Ascending aorta (tissue), 2 donors: ENCODE measurements around the gene ADGRA1. TPM values are rescaled to one million over a fixed set of nuclear protein-coding genes. Genes with fewer than 3 reads are reported as not detected.
"Not testable (repeated sequence)": the region's sequence is repeated elsewhere in the genome, so short reads cannot be mapped to it uniquely, and the experiment has no call there.

Experiments
- DNase-seq, 2 donors: peaks; one replicate each; pipeline ENCODE4 v3.0.0-alpha.2; 2019; ENCODE audit warnings: low spot score in 2 of 2
- H3K27ac ChIP-seq, 2 donors: fragments of 200-600 bp; sonication (generic); one replicate each; pipeline ENCODE4 v1.5.1; 2016 to 2017; ENCODE audit warnings: mild to moderate bottlenecking in 1 of 2
- H3K27me3 ChIP-seq: fragments of 200-600 bp; sonication (generic); one replicate; pipeline ENCODE4 v1.5.1; 2017
- H3K36me3 ChIP-seq, 2 donors: fragments of 200-600 bp; sonication (generic); one replicate each; pipeline ENCODE4 v1.5.1; 2016
- H3K4me1 ChIP-seq, 2 donors: fragments of 200-600 bp; sonication (generic); one replicate each; pipeline ENCODE4 v1.5.1; 2016 to 2017; ENCODE audit warnings: mild to moderate bottlenecking in 1 of 2
- H3K4me3 ChIP-seq, 2 donors: fragments of 200-600 bp; sonication (generic); one replicate each; pipeline ENCODE4 v1.5.1; 2016 to 2017; ENCODE audit warnings: mild to moderate bottlenecking in 1 of 2
- H3K9me3 ChIP-seq, 2 donors: fragments of 200-600 bp; sonication (generic); one replicate each; pipeline ENCODE4 v1.5.1; 2016
- CTCF ChIP-seq, 3 experiments: fragments of 200-600 bp in 2 of 3; fragments of 450-650 bp in 1 of 3; sonication (generic) in 2 of 3; IDR thresholded peaks; one replicate each; pipeline ENCODE4 v1.5.1; 2016 to 2019; ENCODE audit warnings: antibody characterized with exemption in 3 of 3, mild to moderate bottlenecking in 1 of 3, moderate library complexity in 1 of 3
- intact Hi-C: fragments of 100-400 bp; cut with DNase I; formaldehyde crosslinking; loops from one replicate; pipeline ENCODE4 v1.15.1; 2023
- total RNA-seq: library from RNA; depleted of rRNA; stranded (reverse); fragments of >200 nt; gene quantifications from one replicate; pipeline ENCODE4 v1.1.0, GENCODE V29; 2016

ADGRA1 gene
- total RNA-seq, 1 donor from 2014 or later, result not detected

GRCh38 chr10:133143546-133143945 lies 55.8 kb downstream of the ADGRA1 start:
- intact Hi-C loops, result no loop called here
- TF ChIP-seq CTCF (IDR thresholded peaks at IDR 0.05), result no peak
- no peak for DNase-seq

GRCh38 chr10:133144771-133145170 lies 57.0 kb downstream of the ADGRA1 start:
- no peak for DNase-seq
- H3K27ac ChIP-seq, result no peak overlapping the region
- no peaks in the 10 kb centered on the region for H3K27me3 ChIP-seq
- H3K4me1 ChIP-seq, result no peaks in the 10 kb centered on the region
- TF ChIP-seq CTCF (IDR thresholded peaks at IDR 0.05), result no peak
- peaks cover 0 to 16% of the 10 kb centered on the region in 2 donors for H3K9me3 ChIP-seq
- no peak overlapping the region for H3K4me3 ChIP-seq
- intact Hi-C loops, result no loop called here
- H3K36me3 ChIP-seq, result no peaks in the 10 kb centered on the region

More at GRCh38 chr10:133143546-133143945, 55.8 kb downstream of the ADGRA1 start:
- H3K27ac ChIP-seq, result no peak overlapping the region
- H3K27me3 ChIP-seq, result no peaks in the 10 kb centered on the region
- no peaks in the 10 kb centered on the region for H3K4me1 ChIP-seq
- H3K4me3 ChIP-seq, result no peak overlapping the region
- H3K36me3 ChIP-seq, result no peaks in the 10 kb centered on the region
- H3K9me3 ChIP-seq, result peaks cover 0 to 15% of the 10 kb centered on the region in 2 donors

GRCh38 chr10:133150226-133150625 lies 62.5 kb downstream of the ADGRA1 start:
- H3K27me3 ChIP-seq, result no peaks in the 10 kb centered on the region
- H3K27ac ChIP-seq, result no peak overlapping the region
- TF ChIP-seq CTCF (IDR thresholded peaks at IDR 0.05), result no peak
- H3K36me3 ChIP-seq, result no peaks in the 10 kb centered on the region
- H3K4me3 ChIP-seq, result no peak overlapping the region
- peaks cover 0 to 16% of the 10 kb centered on the region in 2 donors for H3K9me3 ChIP-seq
- no peaks in the 10 kb centered on the region for H3K4me1 ChIP-seq
- intact Hi-C loops, result no loop called here
- no peak for DNase-seq

- Histone ChIP-seq H3K27ac (no peak overlapping the region), H3K36me3 (no peaks in the 10 kb centered on the region), H3K4me3 (no peak overlapping the region), H3K27me3 (no peaks in the 10 kb centered on the region), H3K9me3 (peaks cover 0 to 16% of the 10 kb centered on the region in 2 donors), H3K4me1 (no peaks in the 10 kb centered on the region)
- intact Hi-C loops, result no loop called here
- TF ChIP-seq CTCF (IDR thresholded peaks at IDR 0.05), result no peak
- DNase-seq, result no peak
Observed at GRCh38 chr10:133150656-133151055, 62.9 kb downstream of the ADGRA1 start.

- H3K4me3 ChIP-seq, DNase-seq, H3K27ac ChIP-seq, H3K36me3 ChIP-seq, H3K4me1 ChIP-seq, H3K27me3 ChIP-seq, intact Hi-C loops: not testable (repeated sequence)
- H3K9me3 ChIP-seq, result peaks cover 0 to 16% of the 10 kb centered on the region in 2 donors
Observed at GRCh38 chr10:133151071-133151470, 63.3 kb downstream of the ADGRA1 start.

- intact Hi-C loops, result no loop called here
- no peak for TF ChIP-seq CTCF (IDR thresholded peaks at IDR 0.05)
- Histone ChIP-seq H3K4me3 (no peak overlapping the region), H3K36me3 (no peaks in the 10 kb centered on the region), H3K27me3 (no peaks in the 10 kb centered on the region), H3K27ac (no peak overlapping the region), H3K4me1 (no peaks in the 10 kb centered on the region), H3K9me3 (peaks cover 0 to 16% of the 10 kb centered on the region in 2 donors)
- no peak for DNase-seq
Observed at GRCh38 chr10:133151543-133151972, 63.8 kb downstream of the ADGRA1 start.
